Stimulated activated naive CD8-positive, alpha-beta T cell treated with anti-CD3 and anti-CD28 coated beads, Interleukin-15, Interleukin-2, amounts not matched to agents 100 U/mL and 50 U/mL, for 24 hours (primary cell): ENCODE data around the gene CHMP2A.
"Not testable (repeated sequence)": the region's sequence is repeated elsewhere in the genome, so short reads cannot be mapped to it uniquely, and the experiment has no call there.

Experiments
- ATAC-seq: fragments of 150-1000 bp; cut with Tn5 transposase; one replicate; pipeline ENCODE4 v1.10.0; 2021
- DNase-seq: peaks from one replicate; pipeline ENCODE4 v3.0.0; 2021

Gene CHMP2A

GRCh38 chr19:58555369-58555885 is 522 bp upstream of the CHMP2A start:
- DNase-seq (no peak), ATAC-seq (no peak)

- DNase-seq, result no peak
- ATAC-seq, result no peak
Measured at GRCh38 chr19:58553799-58554493, 959 bp downstream of the CHMP2A start.

- DNase-seq (no peak), ATAC-seq (no peak)
Measured at GRCh38 chr19:58552655-58553054, 2.2 kb downstream of the CHMP2A start.

GRCh38 chr19:58551577-58552471 is 3.1 kb downstream of the CHMP2A start:
- no peak for DNase-seq
- no peak for ATAC-seq

- DNase-seq, result no peak
- ATAC-seq, result no peak
Measured at GRCh38 chr19:58551123-58551497, 3.8 kb downstream of the CHMP2A start.

GRCh38 chr19:58550362-58551122 is 4.4 kb downstream of the CHMP2A start:
- DNase-seq (no peak), ATAC-seq (no peak)

- DNase-seq (no peak), ATAC-seq (no peak)
Measured at GRCh38 chr19:58549664-58550361, 5.1 kb downstream of the CHMP2A start.

- ATAC-seq (no peak), DNase-seq (no peak)
Measured at GRCh38 chr19:58548859-58549663, 5.8 kb downstream of the CHMP2A start.

GRCh38 chr19:58547323-58548312 is 7.3 kb downstream of the CHMP2A start:
- no peak for DNase-seq
- ATAC-seq, result no peak

- ATAC-seq (no peak), DNase-seq (no peak)
Measured at GRCh38 chr19:58546019-58546530, 8.8 kb downstream of the CHMP2A start.

- ATAC-seq (no peak), DNase-seq (no peak)
Measured at GRCh38 chr19:58545286-58546018, 9.5 kb downstream of the CHMP2A start.

- DNase-seq (peak; percentile 84), ATAC-seq (peak; percentile 29)
Measured at GRCh38 chr19:58544591-58545285, 10.2 kb downstream of the CHMP2A start.

- ATAC-seq (peak; percentile 99), DNase-seq (peak; percentile 100)
Measured at GRCh38 chr19:58543826-58544590, 10.9 kb downstream of the CHMP2A start, which contains the start of gene TRIM28. Gene TRIM28 (plus strand): TSS chr19:58544064. CDS start chr19:58544758, 694 bp downstream.

- ATAC-seq, DNase-seq: not testable (repeated sequence)
Measured at GRCh38 chr19:58542641-58543372, 12.1 kb downstream of the CHMP2A start.

GRCh38 chr19:58539169-58539559 is 15.7 kb downstream of the CHMP2A start:
- not testable (repeated sequence) for DNase-seq, ATAC-seq
